ENCODE measurements around the gene SELENOO.

- no peak for TF ChIP-seq ZFP30 (CRISPR knock-in tag; IDR thresholded peaks at IDR 0.05)
- no peak for TF ChIP-seq ARNTL (CRISPR knock-in tag; IDR thresholded peaks at IDR 0.05; ENCODE audit: borderline replicate concordance, low read depth)
- no peak for TF ChIP-seq ZFP3 (CRISPR knock-in tag; IDR thresholded peaks at IDR 0.05)
- TF ChIP-seq PATZ1 (CRISPR knock-in tag; IDR thresholded peaks at IDR 0.05; ENCODE audit: borderline replicate concordance) = no peak
- no peak for TF ChIP-seq POU6F1 (CRISPR knock-in tag; IDR thresholded peaks at IDR 0.05; ENCODE audit: borderline replicate concordance, low read depth)
- no peak for TF ChIP-seq SNAI2 (CRISPR knock-in tag; IDR thresholded peaks at IDR 0.05)
- no peak for TF ChIP-seq ESRRG (CRISPR knock-in tag; IDR thresholded peaks at IDR 0.05)
- TF ChIP-seq CREB5 (CRISPR knock-in tag; IDR thresholded peaks at IDR 0.05; ENCODE audit: low read depth) = no peak
- no peak for TF ChIP-seq RARB (CRISPR knock-in tag; IDR thresholded peaks at IDR 0.05)
- TF ChIP-seq ZNF565 (CRISPR knock-in tag; conservative IDR thresholded peaks at IDR 0.05; ENCODE audit: low read depth) = no peak
- no peak for TF ChIP-seq ZNF8 (CRISPR knock-in tag; IDR thresholded peaks at IDR 0.05)
Observed at GRCh38 chr22:50238755-50239154, 37.9 kb downstream of the SELENOO start.
